HepG2 (cell line): ENCODE results near the gene ATP2C2. TPM values are rescaled to one million over a fixed set of nuclear protein-coding genes. Genes with fewer than 3 reads are reported as not detected.

Source experiments
- ATAC-seq: fragments of 200-7000 bp; cut with Tn5 transposase; 3 replicates; pipeline ENCODE4 v1.9.1; 2020; ENCODE audit warnings: mild to moderate bottlenecking, moderate library complexity
- BruUV-seq: library from RNA; stranded (reverse); fragments of 400-500 nt; replicated peaks from 2 replicates; lab custom pipeline; 2021; lab: Mats Ljungman, UMichigan
- CTCF ChIA-PET: fragments of 300-600 bp; formaldehyde crosslinking; extraction: SDS; loops from one replicate; lab custom pipeline; 2021; ENCODE audit warnings: low total read pairs, inconsistent platforms, low intra/inter-chr PET ratio; lab: Yijun Ruan, JAX
- POLR2A ChIA-PET: fragments of 350-600 bp; sonication (Branson Sonifier 250); formaldehyde crosslinking; loops from one replicate; lab custom pipeline; 2020; ENCODE audit warnings: antibody characterized with exemption, inconsistent platforms; lab: Yijun Ruan, JAX
- DNase-seq: peaks from one replicate; pipeline ENCODE4 v3.0.0-alpha.2; 2015; ENCODE audit warnings: low spot score
- FAIRE-seq: peaks from 3 replicates; lab custom pipeline; 2011; peaks lifted over from hg19 to GRCh38; lab: Jason Lieb, UNC
- H2AFZ ChIP-seq: one replicate; pipeline ENCODE4 v1.6.1; 2011; ENCODE audit warnings: low read length, inconsistent platforms
- H3K27ac ChIP-seq: fragments of 300-600 bp; 3 replicates; pipeline ENCODE4 v1.8.0; 2011; ENCODE audit warnings: mixed run types, mild to moderate bottlenecking, mixed read lengths, low read length, inconsistent platforms; ENCODE audit not compliant: insufficient read depth; ENCODE audit errors: extremely low read length
- H3K27me3 ChIP-seq, 2 experiments: fragments of 200-600 bp in 1 of 2; 2 replicates in 1 of 2; 3 replicates in 1 of 2; pipeline versions ENCODE4 v1.6.0 to v1.8.0; 2011; ENCODE audit warnings: low read length in 2 of 2, mild to moderate bottlenecking in 2 of 2, moderate library complexity in 2 of 2, inconsistent platforms in 1 of 2; ENCODE audit not compliant: insufficient read depth in 2 of 2, control insufficient read depth in 1 of 2
- H3K36me3 ChIP-seq, 2 experiments: fragments of 200-600 bp in 1 of 2; replicated peaks in 1 of 2; 2 replicates in 1 of 2; 3 replicates in 1 of 2; pipeline versions ENCODE4 v1.5.1 to v1.8.0; 2011; ENCODE audit warnings: low read length in 2 of 2, inconsistent platforms in 1 of 2; ENCODE audit not compliant: insufficient read depth in 2 of 2, control insufficient read depth in 1 of 2
- H3K4me1 ChIP-seq: 2 replicates; pipeline ENCODE4 v1.5.1; 2012; ENCODE audit warnings: low read length, inconsistent platforms; ENCODE audit not compliant: insufficient read depth
- H3K4me2 ChIP-seq: 2 replicates; pipeline ENCODE4 v1.6.0; 2011; ENCODE audit warnings: low read depth, low read length, inconsistent platforms
- H3K4me3 ChIP-seq, 3 experiments: fragments of 200-600 bp in 1 of 3; sonication (generic), shearing (Covaris generic) in 1 of 3; replicated peaks in 1 of 3; 2 replicates each; pipeline ENCODE4 v1.5.1; 2011 to 2016; ENCODE audit warnings: low read length in 3 of 3, inconsistent platforms in 2 of 3, low read depth in 2 of 3, mild to moderate bottlenecking in 2 of 3, control low read depth in 1 of 3, mixed read lengths in 1 of 3; ENCODE audit not compliant: insufficient read depth in 1 of 3
- H3K79me2 ChIP-seq: one replicate; pipeline ENCODE4 v1.6.1; 2011; ENCODE audit warnings: low read length, inconsistent platforms; ENCODE audit not compliant: insufficient read depth
- H3K9ac ChIP-seq: 2 replicates; pipeline ENCODE4 v1.6.0; 2011; ENCODE audit warnings: mild to moderate bottlenecking, low read depth, low read length, inconsistent platforms; ENCODE audit not compliant: insufficient read depth
- H3K9me3 ChIP-seq: 2 replicates; pipeline ENCODE4 v1.5.1; 2012; ENCODE audit warnings: mild to moderate bottlenecking, low read length
- H4K20me1 ChIP-seq: 2 replicates; pipeline ENCODE4 v1.6.0; 2011; ENCODE audit warnings: inconsistent platforms, mild to moderate bottlenecking, low read length, moderate library complexity; ENCODE audit not compliant: insufficient read depth
- ARID2 ChIP-seq: sonication (generic); formaldehyde crosslinking; IDR thresholded peaks from 2 replicates; pipeline ENCODE4 v1.8.1; 2022; ENCODE audit warnings: mild to moderate bottlenecking, missing genetic modification reagents, borderline replicate concordance
- ATAD3A ChIP-seq: sonication (generic); formaldehyde crosslinking; IDR thresholded peaks from 2 replicates; pipeline ENCODE4 v1.4.0; 2020; ENCODE audit warnings: missing genetic modification reagents
- BCL6 ChIP-seq: IDR thresholded peaks from 2 replicates; pipeline ENCODE4 v1.6.1; 2016; ENCODE audit warnings: missing genetic modification reagents, missing compliant biosample characterization
- BORCS8-MEF2B ChIP-seq: sonication (generic); formaldehyde crosslinking; IDR thresholded peaks from 2 replicates; pipeline ENCODE4 v1.8.0; 2022; ENCODE audit warnings: mild to moderate bottlenecking, missing genetic modification reagents
- HNF4G ChIP-seq, 2 experiments: sonication (generic) in 1 of 2; formaldehyde crosslinking in 1 of 2; IDR thresholded peaks; 2 replicates each; pipeline versions ENCODE4 v1.4.0 to v1.6.1; 2011 to 2020; ENCODE audit warnings: borderline replicate concordance in 2 of 2, low read depth in 2 of 2, mild to moderate bottlenecking in 2 of 2, low read length in 1 of 2, missing genetic modification reagents in 1 of 2, moderate library complexity in 1 of 2
- LCORL ChIP-seq, 2 experiments: fragments of 450-650 bp in 1 of 2; sonication (generic) in 1 of 2; formaldehyde crosslinking in 1 of 2; IDR thresholded peaks; 2 replicates each; pipeline versions ENCODE4 v1.5.0 to v1.6.1; 2017 to 2020; ENCODE audit warnings: antibody characterized with exemption in 1 of 2, missing genetic modification reagents in 1 of 2
- NFIB ChIP-seq: sonication (generic); formaldehyde crosslinking; IDR thresholded peaks from 2 replicates; pipeline ENCODE4 v1.9.0; 2021; ENCODE audit warnings: missing genetic modification reagents, mild to moderate bottlenecking, borderline replicate concordance
- PAF1 ChIP-seq: IDR thresholded peaks from 2 replicates; pipeline ENCODE4 v1.6.1; 2016; ENCODE audit warnings: missing genetic modification reagents, missing compliant biosample characterization
- RAD51 ChIP-seq: fragments of 450-650 bp; IDR thresholded peaks from 2 replicates; pipeline ENCODE4 v1.6.1; 2016; ENCODE audit warnings: borderline replicate concordance
- REXO4 ChIP-seq: sonication (generic); formaldehyde crosslinking; IDR thresholded peaks from 2 replicates; pipeline ENCODE4 v1.8.0; 2022; ENCODE audit warnings: missing genetic modification reagents, mild to moderate bottlenecking, borderline replicate concordance
- RFX1 ChIP-seq: fragments of 450-650 bp; IDR thresholded peaks from 2 replicates; pipeline ENCODE4 v1.6.1; 2017
- THAP11 ChIP-seq: IDR thresholded peaks from 2 replicates; pipeline ENCODE4 v1.6.1; 2016; ENCODE audit warnings: missing biosample characterization, missing genetic modification reagents
- THAP7 ChIP-seq: sonication (generic); formaldehyde crosslinking; IDR thresholded peaks from 2 replicates; pipeline ENCODE4 v1.8.1; 2023; ENCODE audit warnings: mild to moderate bottlenecking, missing genetic modification reagents
- ZNF34 ChIP-seq: sonication (generic); formaldehyde crosslinking; IDR thresholded peaks from 2 replicates; pipeline ENCODE4 v1.4.0; 2020; ENCODE audit warnings: mild to moderate bottlenecking, missing genetic modification reagents, borderline replicate concordance
- ZSCAN25 ChIP-seq: sonication (generic); formaldehyde crosslinking; IDR thresholded peaks from 2 replicates; pipeline ENCODE4 v1.8.0; 2022; ENCODE audit warnings: mild to moderate bottlenecking, missing genetic modification reagents
- WGBS: methylation state at CpG from one replicate; pipeline ENCODE4 v1.1.6; 2017; ENCODE audit warnings: low lambda C conversion rate; 5-methylcytosine and 5-hydroxymethylcytosine counted together
- in situ Hi-C: cut with HindIII; loops from 2 replicates; pipeline ENCODE4 v1.10.0; 2017; ENCODE audit warnings: low pct_unique_long_range_greater_than_20kb; ENCODE audit not compliant: extremely low pct_ligation_motif_present
- intact Hi-C: fragments of 100-400 bp; cut with micrococcal nuclease; formaldehyde crosslinking; loops from one replicate; pipeline ENCODE4 v1.10.0; 2022; ENCODE audit not compliant: unreplicated experiment
- polyA plus RNA-seq, 8 experiments: library from polyadenylated mRNA; depleted of rRNA in 3 of 8; stranded (reverse) in 7 of 8; unstranded in 1 of 8; fragments of >200 nt; fragmentation: Illumina TruSeq in 4 of 8; extraction: Trizol in 4 of 8; gene quantifications; 2 replicates each; pipeline versions ENCODE4 v1.2.1 to v1.2.3, GENCODE V29; 2011 to 2016; ENCODE audit warnings: low read depth in 4 of 8, missing spikeins in 1 of 8, mixed read lengths in 1 of 8; ENCODE audit not compliant: insufficient read depth in 1 of 8
- total RNA-seq, 5 experiments: library from RNA; depleted of rRNA; stranded (reverse); fragments of >200 nt; fragmentation: Illumina TruSeq; extraction: Trizol; gene quantifications; 2 replicates each; pipeline ENCODE4 v1.2.3, GENCODE V29; 2016; ENCODE audit warnings: low read depth in 1 of 5
- TF ChIP-seq, protein P1 (sequence below), 2 experiments: fragments of 450-650 bp in 1 of 2; sonication (generic) in 1 of 2; formaldehyde crosslinking; IDR thresholded peaks; 2 replicates each; pipeline versions ENCODE4 v1.5.0 to v1.8.0; 2020 to 2022; ENCODE audit warnings: mild to moderate bottlenecking in 1 of 2, missing genetic modification reagents in 1 of 2
- TF ChIP-seq, protein P2 (sequence below): sonication (generic); formaldehyde crosslinking; IDR thresholded peaks from 2 replicates; pipeline ENCODE4 v1.8.0; 2023; ENCODE audit warnings: mild to moderate bottlenecking, missing genetic modification reagents
- TF ChIP-seq, protein P3 (sequence below): sonication (generic); formaldehyde crosslinking; IDR thresholded peaks from 2 replicates; pipeline ENCODE4 v1.5.0; 2020; ENCODE audit warnings: missing genetic modification reagents

The ATP2C2 gene
- total and polyA plus RNA-seq, 2 of the 13 experiments (the other 11 are each of a cell fraction or from before 2014, with no cell fraction given), result 0.07 TPM; not detected in 1

GRCh38 chr16:84497418-84498222 lies 129.3 kb downstream of the ATP2C2 start:
- 0 out of 2 replicates have a peak, but pooled peaks cover 7% of the 10 kb centered on the region for H3K9me3 ChIP-seq
- no peak overlapping the region for H3K4me2 ChIP-seq
- 91% methylated on average over 18 of the region's 18 CpGs for WGBS
- no peak overlapping the region for H3K9ac ChIP-seq
- no peaks in the 10 kb centered on the region for H3K79me2 ChIP-seq
- no peaks in the 10 kb centered on the region for H4K20me1 ChIP-seq
- peaks cover 6 to 24% of the 10 kb centered on the region in 2 experiments; a peak in 3 of 5 replicates for H3K36me3 ChIP-seq
- in situ Hi-C loops, result no loop called here
- H2AFZ ChIP-seq, result no peak overlapping the region
- BruUV-seq, result no TSS peak
- FAIRE-seq (no peak), DNase-seq (no peak), ATAC-seq (no peak)
- TF ChIP-seq RFX1 (no peak), RAD51 (no peak), ZNF34 (CRISPR knock-in tag) (no peak), LCORL (IDR thresholded peaks at IDR 0.05) (no peak), LCORL (CRISPR knock-in tag; IDR thresholded peaks at IDR 0.05) (no peak), THAP7 (CRISPR knock-in tag) (no peak), ATAD3A (CRISPR knock-in tag) (no peak), PAF1 (CRISPR knock-in tag) (no peak), HNF4G (IDR thresholded peaks at IDR 0.05; ENCODE audit: borderline replicate concordance, low read depth, low read length) (no peak), HNF4G (CRISPR knock-in tag; IDR thresholded peaks at IDR 0.05; ENCODE audit: borderline replicate concordance, low read depth) (no peak), NFIB (CRISPR knock-in tag) (no peak), ARID2 (CRISPR knock-in tag) (no peak), REXO4 (CRISPR knock-in tag) (no peak), BCL6 (CRISPR knock-in tag) (no peak), ZSCAN25 (no peak), BORCS8-MEF2B (no peak), THAP11 (CRISPR knock-in tag) (no peak)
- TF ChIP-seq, protein P1, sequence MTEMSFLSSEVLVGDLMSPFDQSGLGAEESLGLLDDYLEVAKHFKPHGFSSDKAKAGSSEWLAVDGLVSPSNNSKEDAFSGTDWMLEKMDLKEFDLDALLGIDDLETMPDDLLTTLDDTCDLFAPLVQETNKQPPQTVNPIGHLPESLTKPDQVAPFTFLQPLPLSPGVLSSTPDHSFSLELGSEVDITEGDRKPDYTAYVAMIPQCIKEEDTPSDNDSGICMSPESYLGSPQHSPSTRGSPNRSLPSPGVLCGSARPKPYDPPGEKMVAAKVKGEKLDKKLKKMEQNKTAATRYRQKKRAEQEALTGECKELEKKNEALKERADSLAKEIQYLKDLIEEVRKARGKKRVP (CRISPR knock-in tag; IDR thresholded peaks at IDR 0.05), result no peak
- TF ChIP-seq, protein P2, sequence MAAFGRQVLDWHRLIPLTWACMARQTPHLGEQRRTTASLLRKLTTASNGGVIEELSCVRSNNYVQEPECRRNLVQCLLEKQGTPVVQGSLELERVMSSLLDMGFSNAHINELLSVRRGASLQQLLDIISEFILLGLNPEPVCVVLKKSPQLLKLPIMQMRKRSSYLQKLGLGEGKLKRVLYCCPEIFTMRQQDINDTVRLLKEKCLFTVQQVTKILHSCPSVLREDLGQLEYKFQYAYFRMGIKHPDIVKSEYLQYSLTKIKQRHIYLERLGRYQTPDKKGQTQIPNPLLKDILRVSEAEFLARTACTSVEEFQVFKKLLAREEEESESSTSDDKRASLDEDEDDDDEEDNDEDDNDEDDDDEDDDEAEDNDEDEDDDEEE (CRISPR knock-in tag), result no peak
- TF ChIP-seq, protein P3, sequence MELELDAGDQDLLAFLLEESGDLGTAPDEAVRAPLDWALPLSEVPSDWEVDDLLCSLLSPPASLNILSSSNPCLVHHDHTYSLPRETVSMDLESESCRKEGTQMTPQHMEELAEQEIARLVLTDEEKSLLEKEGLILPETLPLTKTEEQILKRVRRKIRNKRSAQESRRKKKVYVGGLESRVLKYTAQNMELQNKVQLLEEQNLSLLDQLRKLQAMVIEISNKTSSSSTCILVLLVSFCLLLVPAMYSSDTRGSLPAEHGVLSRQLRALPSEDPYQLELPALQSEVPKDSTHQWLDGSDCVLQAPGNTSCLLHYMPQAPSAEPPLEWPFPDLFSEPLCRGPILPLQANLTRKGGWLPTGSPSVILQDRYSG (CRISPR knock-in tag), result no peak
- POLR2A ChIA-PET, result no interaction called here
- H3K4me3 ChIP-seq, result no peak overlapping the region
- H3K27me3 ChIP-seq, result no peaks in the 10 kb centered on the region
- intact Hi-C loops, result no loop called here
- no peak overlapping the region for H3K27ac ChIP-seq
- CTCF ChIA-PET, result no interaction called here
- H3K4me1 ChIP-seq, result 0 out of 2 replicates have a peak, but pooled peaks cover 1% of the 10 kb centered on the region
